Left ventricle myocardium superior (tissue), 1 donor: ENCODE results near the gene OCA2. TPM values are rescaled to one million over a fixed set of nuclear protein-coding genes. Genes with fewer than 3 reads are reported as not detected.

Source experiments
- ATAC-seq: fragments of 200-7000 bp; cut with Tn5 transposase; one replicate; pipeline ENCODE4 v1.9.1; 2020; ENCODE audit warnings: mild to moderate bottlenecking, moderate library complexity
- DNase-seq: peaks from one replicate; pipeline ENCODE4 v3.0.0-alpha.2; 2020
- intact Hi-C: fragments of 100-400 bp; cut with micrococcal nuclease; formaldehyde crosslinking; loops from one replicate; pipeline ENCODE4 v1.11.0; 2022
- total RNA-seq: library from RNA; stranded (reverse); fragmentation: NEBNext Ultra II Directional; extraction: Animal tissue kit (Norgen Biotek cat#: 25700); gene quantifications from one replicate; pipeline ENCODE4 v1.2.1, GENCODE V29; 2021
- donor health status: DM: no; HTN: yes; CAD: no; lungs with severe emphysema.

Gene OCA2
- total RNA-seq, 1 donor from 2014 or later, result 0.15 TPM

DNA sequence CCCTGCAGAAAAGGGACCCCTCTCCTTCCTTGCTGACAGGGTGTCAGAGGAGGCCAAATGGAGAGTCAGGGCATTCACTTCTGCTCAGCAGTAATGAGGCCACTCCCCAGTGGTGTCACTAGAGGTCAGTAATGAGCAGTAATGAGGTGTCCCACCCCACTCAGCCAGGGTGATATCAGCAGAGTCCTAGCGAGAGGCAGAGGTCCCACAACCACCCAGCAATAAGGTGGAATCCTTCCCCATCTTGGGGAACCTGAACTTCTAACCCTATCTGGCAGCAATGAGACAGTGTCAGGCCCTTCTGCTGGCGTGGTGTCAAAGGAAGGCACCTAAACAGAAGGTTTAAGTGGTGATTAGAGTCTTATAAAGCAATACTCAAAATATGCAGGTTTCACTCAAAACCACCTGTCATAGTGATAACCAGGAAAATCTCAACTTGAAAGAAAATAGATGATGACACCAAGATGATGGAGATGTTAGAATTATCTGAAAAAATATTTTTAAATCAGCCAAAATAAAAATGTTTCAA is 12.9 kb downstream of the OCA2 start:
- DNase-seq (no peak), ATAC-seq (peak; percentile 99)
- intact Hi-C loops, result no loop called here

DNA sequence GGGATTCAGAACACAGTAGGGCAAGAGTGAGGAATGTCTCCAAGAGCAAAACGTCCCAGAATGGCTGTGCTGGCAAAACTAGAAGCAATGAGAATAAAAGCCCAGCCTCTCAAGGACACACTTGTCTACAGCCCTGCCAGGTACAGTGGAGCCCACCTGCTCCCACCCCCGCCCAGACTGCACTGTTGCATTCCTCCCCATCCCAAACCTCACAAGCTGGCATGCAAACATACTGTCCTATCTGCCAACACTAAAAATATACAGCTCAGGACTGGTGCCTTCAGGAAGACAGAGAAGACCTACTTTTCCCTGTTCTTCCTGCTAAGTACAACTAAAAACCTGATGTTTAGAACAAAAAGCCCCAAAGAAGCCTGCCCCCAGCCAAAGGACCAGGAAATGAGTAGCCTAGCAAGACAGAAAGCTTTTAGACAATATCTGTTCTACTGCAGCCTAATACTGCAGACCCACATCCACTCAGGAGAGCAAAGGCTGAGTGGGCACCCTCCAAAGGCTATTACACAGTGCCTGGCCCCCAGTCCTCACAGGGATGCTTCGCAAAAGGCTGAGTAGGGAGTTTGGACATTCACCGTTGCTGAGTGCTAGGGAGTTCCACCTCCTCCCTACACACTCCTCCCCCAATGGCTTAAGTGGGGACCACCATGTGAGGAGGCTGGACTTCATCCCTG is 13.5 kb downstream of the OCA2 start:
- DNase-seq (no peak), ATAC-seq (peak; percentile 81)
- intact Hi-C loops, result no loop called here

DNA sequence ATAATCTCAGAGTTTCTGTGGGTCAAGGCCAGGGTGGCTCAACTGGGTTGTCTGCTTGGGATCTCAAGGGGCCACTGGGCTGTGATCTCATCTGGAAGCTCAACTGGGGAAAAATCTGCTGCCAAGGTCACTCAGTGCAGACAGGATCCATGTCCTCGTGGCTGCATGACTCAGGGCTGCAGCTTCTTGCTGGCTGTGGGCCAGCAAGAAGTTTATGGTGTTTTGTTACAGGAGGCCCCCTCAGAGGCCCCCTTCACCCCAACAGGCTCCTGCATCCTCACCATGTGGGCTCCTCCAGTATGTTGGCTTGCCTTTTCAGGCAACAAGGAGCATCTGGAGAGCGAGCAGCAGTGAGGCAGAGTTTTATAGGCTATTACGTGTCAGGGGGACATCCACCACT is 14.6 kb downstream of the OCA2 start:
- DNase-seq (no peak), ATAC-seq (no peak)
- intact Hi-C loops, result no loop called here

DNA sequence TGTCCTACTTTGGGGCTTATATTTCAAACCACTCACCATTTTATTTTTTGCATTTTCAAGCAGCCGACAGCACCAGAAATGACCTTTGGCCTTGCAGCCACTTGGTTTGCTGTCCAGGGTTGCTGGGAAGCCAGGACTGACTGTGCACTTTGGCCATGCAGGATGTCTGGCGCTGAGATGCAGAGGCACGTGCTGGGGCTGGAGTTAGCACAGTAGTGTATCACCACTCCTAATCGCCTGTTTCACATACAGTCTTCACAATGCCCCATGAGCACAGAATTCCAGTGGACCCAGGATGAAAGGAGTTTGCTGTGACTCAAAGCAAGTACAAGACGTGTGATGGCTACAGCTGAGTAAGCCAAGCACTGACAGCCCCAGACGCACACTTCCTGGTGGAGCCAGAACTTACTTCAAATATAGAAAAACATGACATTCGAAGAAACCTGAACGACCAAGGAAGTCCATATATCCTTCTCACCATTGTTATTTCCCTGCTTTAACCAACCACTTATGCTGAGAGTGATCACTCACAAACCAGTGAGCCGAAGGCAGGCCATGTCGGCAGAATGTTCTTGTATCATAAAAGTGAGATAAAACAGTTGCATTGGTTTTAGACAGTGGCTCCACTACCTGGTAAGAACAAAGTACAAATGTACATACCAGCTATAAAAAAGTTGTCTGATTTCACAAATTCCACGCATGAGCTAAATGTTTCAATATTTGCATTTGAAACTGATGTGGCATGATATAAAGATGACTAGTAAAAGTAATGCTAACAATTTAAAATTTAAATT is 16.0 kb downstream of the OCA2 start:
- no peak for ATAC-seq
- intact Hi-C loops, result no loop called here
- no peak for DNase-seq

DNA sequence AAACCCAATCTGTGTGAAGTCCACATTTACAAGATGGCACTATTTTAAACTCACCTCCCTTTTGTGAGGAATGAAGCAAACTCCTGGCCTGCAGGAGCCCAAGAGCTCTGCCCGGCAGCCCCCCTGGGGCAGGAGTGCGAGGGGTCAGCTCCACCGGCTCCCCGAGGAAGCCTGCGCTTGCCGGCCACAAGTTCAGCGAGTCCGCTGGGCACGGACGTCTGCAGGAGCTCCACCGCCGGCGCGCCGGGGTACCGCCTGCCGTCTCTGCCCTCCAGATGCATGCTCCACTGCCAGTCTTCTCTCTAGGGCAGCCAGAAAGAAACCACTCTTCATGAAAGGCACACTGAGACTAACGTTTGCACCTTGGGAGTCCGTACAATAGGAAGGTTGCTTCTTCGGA is 17.5 kb downstream of the OCA2 start:
- DNase-seq (no peak), ATAC-seq (no peak)
- intact Hi-C loops, result no loop called here

DNA sequence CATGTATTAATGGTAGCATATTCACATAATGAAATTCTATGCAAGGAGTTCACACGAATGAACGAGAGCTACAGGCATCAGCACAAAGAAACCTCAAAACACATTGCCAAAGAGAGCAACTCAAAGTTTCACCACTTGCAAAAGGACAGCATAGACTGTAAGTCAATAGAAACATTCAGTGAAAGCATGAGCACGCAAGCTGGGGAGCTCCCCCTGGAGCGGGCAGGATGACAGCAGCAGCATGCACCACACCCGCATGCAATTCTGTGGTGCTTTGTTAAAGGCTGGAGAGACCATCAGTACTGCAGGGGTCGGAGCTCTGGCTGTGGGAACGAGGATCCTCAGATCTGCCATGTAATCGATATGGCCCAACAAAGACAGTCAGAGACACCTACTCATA is 18.7 kb downstream of the OCA2 start:
- intact Hi-C loops, result no loop called here
- ATAC-seq, result no peak
- no peak for DNase-seq

DNA sequence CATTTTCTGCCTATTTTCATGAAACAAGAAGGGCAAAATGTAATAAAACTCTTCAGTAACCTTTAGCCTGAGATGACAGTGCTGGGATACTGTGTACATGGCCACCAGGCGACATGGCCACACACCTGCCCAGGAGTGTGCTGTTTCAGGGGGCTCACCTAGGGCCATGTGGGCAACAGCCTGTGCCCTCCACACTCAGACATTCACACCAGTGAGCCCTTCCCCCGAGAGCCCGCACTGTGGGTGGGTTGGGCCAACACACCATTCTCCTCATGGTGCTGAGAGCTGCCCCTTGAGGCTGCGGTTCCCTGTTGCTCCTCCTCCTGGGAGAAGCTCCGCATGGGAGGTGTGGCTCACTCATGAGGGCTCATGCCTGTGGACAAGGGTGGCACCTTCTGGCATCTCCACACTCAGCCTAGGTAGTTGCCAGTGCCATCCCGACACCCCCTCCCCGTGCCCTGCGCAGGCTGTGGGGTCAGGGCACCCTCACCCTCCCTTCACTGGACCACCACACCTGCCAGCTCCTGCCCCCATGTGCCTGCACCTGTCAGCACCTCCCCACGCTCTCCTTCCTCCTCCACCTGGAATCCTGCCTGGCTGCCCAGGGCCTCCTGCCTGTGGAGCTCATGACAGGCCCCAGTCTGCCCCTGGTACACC is 19.7 kb downstream of the OCA2 start:
- no peak for DNase-seq
- ATAC-seq, result no peak
- intact Hi-C loops, result no loop called here

DNA sequence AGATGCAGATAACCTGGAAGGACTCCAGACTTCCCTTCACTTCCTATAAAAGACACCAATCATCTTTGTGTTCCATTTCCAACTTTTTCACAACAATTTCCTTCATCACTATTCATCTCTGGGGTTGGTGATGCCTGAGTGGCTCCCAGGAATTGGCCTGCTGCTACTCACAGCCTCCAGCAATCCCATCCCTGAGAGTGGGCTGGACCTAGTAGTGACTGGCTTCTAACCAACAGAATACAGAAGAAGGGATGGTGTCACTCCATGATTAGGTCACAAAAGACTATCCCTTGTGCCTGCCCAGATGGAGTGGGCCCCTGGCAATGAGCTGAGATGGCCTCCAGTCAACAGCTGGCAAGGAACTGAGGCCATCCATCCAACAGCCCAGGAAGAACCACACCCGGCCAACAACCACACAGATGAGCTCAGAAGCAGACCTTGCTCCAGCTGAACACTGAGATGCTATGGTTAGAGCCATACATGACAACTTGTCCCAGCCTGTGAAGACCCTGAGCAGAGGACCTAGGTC is 20.9 kb downstream of the OCA2 start:
- intact Hi-C loops, result no loop called here
- ATAC-seq (no peak), DNase-seq (no peak)

DNA sequence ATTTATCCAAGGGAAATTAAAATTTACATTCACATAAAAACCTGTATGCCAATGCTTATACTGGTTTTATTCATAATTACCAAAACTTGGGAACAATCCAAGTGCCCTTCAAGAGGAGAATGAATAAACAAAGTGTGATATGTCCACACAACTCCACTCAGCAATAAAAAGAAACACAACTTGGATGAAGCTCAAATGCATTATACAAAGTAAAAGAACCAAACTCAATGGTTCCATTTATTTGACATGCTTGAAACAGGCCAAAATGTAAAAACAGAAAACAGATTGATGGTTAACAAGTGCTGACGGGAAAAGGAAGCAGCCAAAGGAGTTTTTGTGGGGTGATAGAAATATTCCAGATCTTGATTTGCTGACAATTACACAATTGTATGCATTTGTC is 23.5 kb downstream of the OCA2 start:
- intact Hi-C loops, result no loop called here
- no peak for ATAC-seq
- no peak for DNase-seq

DNA sequence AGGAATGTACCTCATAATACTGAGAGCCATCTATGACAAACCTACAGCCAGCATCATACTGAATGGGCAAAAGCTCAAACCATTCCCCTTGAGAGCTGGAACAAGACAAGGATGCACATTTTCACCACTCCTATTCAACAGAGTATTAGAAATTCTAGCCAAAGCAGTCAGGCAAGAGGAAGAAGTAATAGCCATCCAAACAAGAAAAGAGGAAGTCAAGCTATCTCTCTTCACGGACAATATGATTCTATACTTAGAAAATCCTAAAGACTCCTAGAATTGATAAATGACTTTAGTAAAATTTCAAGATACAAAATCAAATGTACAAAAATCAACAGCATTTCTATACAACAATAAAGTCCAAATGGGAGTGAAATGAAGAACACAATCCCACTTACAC is 30.2 kb downstream of the OCA2 start:
- ATAC-seq, result no peak
- intact Hi-C loops, result no loop called here
- no peak for DNase-seq

DNA sequence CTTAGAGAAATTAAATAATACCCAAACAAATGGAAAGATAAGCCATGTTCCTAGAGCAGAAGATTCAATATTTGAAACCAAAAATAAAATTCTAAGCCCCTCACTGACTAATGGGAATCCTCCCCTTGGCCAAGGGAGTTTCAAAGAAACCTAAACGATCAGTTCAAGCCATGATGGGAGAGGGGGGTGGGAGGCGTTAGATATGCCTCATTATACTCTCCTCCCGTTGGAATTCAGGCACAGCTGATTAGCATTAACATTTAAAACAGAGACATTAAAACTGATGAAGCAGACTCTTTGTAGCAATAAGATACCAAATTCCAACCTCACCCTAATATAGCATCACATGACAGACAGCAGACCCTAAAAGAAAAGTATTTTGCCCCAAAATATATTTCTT is 32.9 kb downstream of the OCA2 start:
- intact Hi-C loops, result no loop called here
- ATAC-seq (no peak), DNase-seq (no peak)

DNA sequence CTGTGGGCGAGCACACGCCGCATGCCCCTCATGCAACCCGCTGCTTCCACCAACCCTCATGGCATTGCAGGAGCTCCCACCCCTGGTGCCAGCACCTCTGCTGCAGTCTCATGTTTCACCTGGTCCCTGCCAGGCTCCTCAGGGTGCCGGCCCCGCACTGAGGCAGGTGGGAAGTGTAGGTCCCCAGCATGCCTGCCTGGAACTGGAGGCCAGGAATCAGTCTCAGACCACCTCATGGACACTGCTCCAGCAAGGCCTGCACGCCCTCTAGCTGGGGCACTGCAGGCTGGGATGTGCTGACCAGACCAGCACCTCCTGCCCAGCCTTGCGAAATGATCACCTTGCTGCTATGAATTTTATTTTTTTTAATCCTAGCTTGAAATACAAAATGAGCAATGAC is 39.1 kb downstream of the OCA2 start:
- DNase-seq (no peak), ATAC-seq (no peak)
- intact Hi-C loops, result no loop called here

DNA sequence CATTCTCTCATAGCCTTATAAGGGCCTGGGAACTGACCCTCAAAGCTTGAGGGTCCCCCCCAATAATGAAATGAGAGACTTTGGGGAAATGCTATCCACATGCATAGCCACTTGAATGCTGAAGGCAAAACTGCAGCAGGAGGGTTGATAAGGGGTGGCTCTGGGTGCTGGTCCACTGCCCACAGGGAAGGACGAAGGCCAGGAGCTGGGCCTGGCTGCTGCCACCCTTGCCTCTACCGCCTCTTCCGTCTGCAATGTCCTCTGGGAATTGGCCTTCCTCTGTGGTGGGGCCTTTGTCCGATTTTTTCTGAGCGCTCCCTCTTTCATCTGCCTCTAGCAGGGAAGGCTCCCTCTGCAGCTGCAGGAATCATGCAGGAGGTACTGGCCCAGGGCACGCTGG is 41.0 kb downstream of the OCA2 start:
- intact Hi-C loops, result no loop called here
- no peak for DNase-seq
- ATAC-seq, result peak; percentile 20

DNA sequence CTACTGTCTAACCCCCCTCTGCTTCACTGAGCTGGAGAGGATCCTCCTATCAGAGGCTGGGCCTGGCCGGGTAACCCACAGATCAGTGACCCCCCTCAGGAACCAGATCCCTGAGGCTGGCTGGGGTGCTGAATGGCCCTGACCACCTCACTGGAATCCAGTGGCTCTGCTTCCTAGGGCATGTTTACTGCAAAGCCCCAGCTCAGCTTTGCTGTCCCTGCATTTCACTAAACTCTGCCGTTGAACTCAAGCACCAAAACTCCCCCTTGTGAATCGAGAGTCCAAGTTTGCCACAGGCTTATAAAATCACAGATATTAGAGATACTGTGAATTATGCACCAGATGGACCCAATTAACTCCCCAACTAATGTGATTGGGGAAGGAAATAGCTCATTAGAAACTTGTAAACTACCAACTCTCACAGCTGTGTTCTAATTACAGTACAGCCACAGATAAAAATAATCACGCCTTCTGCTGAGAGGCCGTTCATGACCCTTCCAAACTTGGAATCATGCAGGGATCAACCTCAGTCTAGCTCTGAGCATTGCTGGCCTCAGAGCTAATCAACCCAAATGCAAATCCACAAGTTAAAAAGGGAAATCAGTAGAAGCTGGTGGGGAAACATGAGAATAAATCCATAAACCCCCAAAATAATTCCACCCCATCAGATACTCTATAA is 47.0 kb downstream of the OCA2 start:
- ATAC-seq (peak; percentile 70), DNase-seq (no peak)
- intact Hi-C loops, result no loop called here

DNA sequence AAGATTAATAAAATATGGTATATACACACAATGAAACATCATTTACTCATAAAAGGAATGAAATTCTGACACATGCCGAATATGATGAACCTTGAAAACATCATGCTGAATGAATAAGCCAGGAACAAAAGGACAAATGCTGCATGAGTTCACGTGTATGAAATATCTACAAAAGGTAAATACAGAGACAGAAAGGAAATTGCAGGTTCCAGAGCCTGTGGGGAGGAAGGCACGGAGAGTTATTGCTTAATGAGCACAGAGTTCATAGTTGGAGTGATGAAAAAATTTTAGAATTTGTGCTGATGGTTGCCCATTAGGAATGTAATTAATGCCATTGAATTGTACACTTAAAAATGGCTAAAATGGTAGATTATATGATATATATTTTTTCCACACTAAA is 49.5 kb downstream of the OCA2 start:
- no peak for ATAC-seq
- DNase-seq, result no peak
- intact Hi-C loops, result no loop called here

DNA sequence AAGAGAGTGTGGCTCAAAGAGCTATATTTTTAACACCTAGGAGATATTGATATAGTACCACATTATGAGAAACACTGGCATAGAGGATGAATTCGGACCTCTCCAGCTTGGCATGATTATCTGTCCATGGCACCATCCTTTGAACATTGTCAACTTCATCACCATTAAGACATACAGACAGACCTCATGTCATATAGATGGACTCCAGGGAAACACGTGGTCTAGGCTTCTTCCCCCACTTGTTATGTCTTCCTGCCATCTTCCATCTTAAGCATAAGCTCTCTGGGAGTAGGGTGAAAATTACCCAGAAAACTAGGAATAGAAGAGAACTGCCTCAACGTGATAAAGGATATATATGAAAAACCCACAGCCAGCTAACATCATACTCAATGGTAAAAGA is 51.8 kb downstream of the OCA2 start:
- intact Hi-C loops, result no loop called here
- DNase-seq, result no peak
- ATAC-seq, result no peak

DNA sequence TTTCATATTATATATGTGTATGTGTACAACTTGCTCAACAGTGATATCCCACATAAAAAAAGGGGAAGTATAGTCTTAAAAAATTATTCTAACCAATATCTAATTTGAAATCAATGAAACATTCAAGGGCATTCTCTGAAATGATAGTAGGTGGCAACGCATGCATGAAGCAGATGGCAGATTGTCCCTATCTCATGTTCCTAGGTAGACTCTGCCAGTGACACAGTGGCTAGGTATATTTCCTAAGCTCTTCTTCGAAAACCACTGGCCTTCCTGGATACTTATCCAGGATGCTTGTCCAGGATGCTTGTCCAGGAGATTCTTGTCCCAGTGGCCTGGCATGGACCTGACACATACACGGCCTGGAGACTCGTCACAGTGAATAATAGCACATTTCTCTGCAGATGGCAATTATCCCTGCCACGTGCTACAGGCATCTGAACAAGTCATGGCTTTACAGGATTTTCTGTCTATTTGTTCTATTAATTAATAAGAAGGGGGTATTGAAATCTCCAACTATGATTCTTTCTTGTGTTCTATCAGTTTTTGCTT is 54.9 kb downstream of the OCA2 start:
- ATAC-seq, result no peak
- no peak for DNase-seq
- intact Hi-C loops, result no loop called here

DNA sequence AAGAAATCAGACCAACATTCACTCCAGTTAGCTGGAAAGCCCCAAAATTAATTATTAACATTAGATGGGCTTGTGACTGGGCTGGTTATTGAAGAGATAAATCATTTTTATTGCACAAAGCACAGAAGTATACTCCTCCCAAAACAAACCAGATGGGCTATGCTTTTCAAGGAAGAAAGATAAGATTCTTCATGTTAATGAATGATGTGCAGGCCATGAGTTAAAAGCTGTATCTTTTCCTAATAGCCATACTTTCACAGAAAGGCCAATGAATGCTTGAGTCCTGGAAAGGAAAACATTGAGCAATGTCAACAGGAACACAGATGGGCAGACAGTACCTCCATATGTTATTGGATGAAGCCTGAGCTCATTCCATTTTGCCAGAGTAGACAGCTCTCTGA is 55.4 kb downstream of the OCA2 start:
- DNase-seq, result no peak
- ATAC-seq, result no peak
- intact Hi-C loops, result no loop called here

DNA sequence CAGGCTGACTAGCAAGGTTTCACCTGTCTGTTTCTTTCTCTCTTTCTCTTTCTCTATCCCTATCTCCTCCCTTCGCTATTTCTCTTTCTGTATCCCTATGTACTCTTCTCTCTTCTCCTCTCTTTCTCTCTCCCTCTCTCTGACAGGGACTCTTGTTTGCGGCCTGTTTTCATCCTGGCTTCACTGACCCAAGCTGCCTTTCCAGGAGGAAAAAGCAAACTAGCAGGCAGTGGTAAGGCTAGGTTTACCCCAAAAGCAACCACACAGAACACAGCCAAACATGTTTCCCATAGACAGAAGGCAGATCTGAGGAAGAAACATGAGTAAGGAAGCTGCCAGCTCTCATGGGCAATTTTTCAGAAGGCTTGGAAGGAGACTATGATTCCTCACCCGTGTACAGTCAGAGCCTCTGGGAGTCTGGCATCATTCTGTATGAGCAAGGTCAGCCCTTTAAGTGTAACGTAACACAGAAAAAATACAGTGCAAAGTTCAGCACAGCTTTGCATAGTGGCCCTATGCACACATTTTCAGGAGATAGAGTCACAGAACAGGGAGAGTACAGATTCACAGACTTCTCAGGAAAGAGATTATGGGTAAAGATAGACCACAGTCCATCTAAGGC is 61.0 kb downstream of the OCA2 start:
- DNase-seq, result no peak
- intact Hi-C loops, result no loop called here
- no peak for ATAC-seq
